Caco-2 (cell line): ENCODE data around the gene TP53BP1. TPM values are rescaled to one million over a fixed set of nuclear protein-coding genes. Genes with fewer than 3 reads are reported as not detected.
"Not testable (repeated sequence)": the region's sequence is repeated elsewhere in the genome, so short reads cannot be mapped to it uniquely, and the experiment has no call there.

ENCODE experiments used
- BruUV-seq: library from RNA; stranded (reverse); fragments of 400-500 nt; replicated peaks from 2 replicates; lab custom pipeline; 2021; lab: Mats Ljungman, UMichigan
- CTCF ChIA-PET: fragments of 300-600 bp; sonication (Branson Sonifier 250); formaldehyde crosslinking; loops from one replicate; lab custom pipeline; 2022; ENCODE audit warnings: antibody characterized with exemption; lab: Charles Lee
- POLR2A ChIA-PET: fragments of 300-600 bp; sonication (Branson Sonifier 250); formaldehyde crosslinking; loops from one replicate; lab custom pipeline; 2022; ENCODE audit warnings: antibody characterized with exemption; lab: Charles Lee
- DNase-seq, 2 experiments: peaks; one replicate each; pipeline versions ENCODE4 v3.0.0 to v3.0.0-alpha.2; 2020 to 2022
- H3K27me3 ChIP-seq: replicated peaks from 2 replicates; pipeline ENCODE4 v1.6.0; 2011; ENCODE audit warnings: low read length; ENCODE audit not compliant: control insufficient read depth, insufficient read depth
- H3K36me3 ChIP-seq: 2 replicates; pipeline ENCODE4 v1.5.1; 2011; ENCODE audit warnings: low read length; ENCODE audit not compliant: control insufficient read depth, insufficient read depth
- H3K4me1 ChIP-seq: fragments of 250-450 bp; sonication (Bioruptor Pico); 2 replicates; pipeline ENCODE4 v1.5.1; 2020; ENCODE audit warnings: mild to moderate bottlenecking
- H3K4me3 ChIP-seq: 2 replicates; pipeline ENCODE4 v1.5.1; 2011; ENCODE audit warnings: low read depth, mild to moderate bottlenecking, control low read depth, low read length
- H3K9me3 ChIP-seq: fragments of 250-450 bp; sonication (Bioruptor Pico); 2 replicates; pipeline ENCODE4 v1.5.1; 2020; ENCODE audit warnings: mild to moderate bottlenecking, moderate library complexity
- H3K27ac Mint-ChIP-seq: one replicate; pipeline ENCODE4 v1.8.0; 2022; ENCODE audit warnings: mixed read lengths; ENCODE audit not compliant: unreplicated experiment
- H3K27me3 Mint-ChIP-seq: one replicate; pipeline ENCODE4 v1.8.0; 2022; ENCODE audit warnings: mixed read lengths; ENCODE audit not compliant: insufficient read depth, unreplicated experiment
- H3K36me3 Mint-ChIP-seq: one replicate; pipeline ENCODE4 v1.8.0; 2022; ENCODE audit warnings: mild to moderate bottlenecking, mixed read lengths; ENCODE audit not compliant: insufficient read depth, unreplicated experiment
- H3K4me1 Mint-ChIP-seq: one replicate; pipeline ENCODE4 v1.8.0; 2022; ENCODE audit warnings: low read depth, mixed read lengths; ENCODE audit not compliant: unreplicated experiment
- H3K4me3 Mint-ChIP-seq: one replicate; pipeline ENCODE4 v1.8.0; 2022; ENCODE audit warnings: mild to moderate bottlenecking, moderate library complexity, mixed read lengths; ENCODE audit not compliant: unreplicated experiment
- H3K9me3 Mint-ChIP-seq: one replicate; pipeline ENCODE4 v1.8.0; 2022; ENCODE audit warnings: mixed read lengths; ENCODE audit not compliant: unreplicated experiment
- intact Hi-C: fragments of 100-400 bp; cut with micrococcal nuclease; formaldehyde crosslinking; loops from one replicate; pipeline ENCODE4 v1.10.0; 2022; ENCODE audit not compliant: unreplicated experiment
- total RNA-seq: library from RNA; stranded (reverse); gene quantifications from 2 replicates; pipeline ENCODE4 v1.2.3, GENCODE V29; 2022
- TF ChIP-seq, protein P1 (sequence below), 2 experiments: fragments of 200-600 bp in 1 of 2; IDR thresholded peaks; 1 replicate in 1 of 2; 2 replicates in 1 of 2; pipeline versions ENCODE4 v1.5.1 to v1.8.0; 2011 to 2022; ENCODE audit warnings: antibody characterized with exemption in 1 of 2, control low read depth in 1 of 2, inconsistent platforms in 1 of 2, low read depth in 1 of 2, low read length in 1 of 2, mild to moderate bottlenecking in 1 of 2, moderate library complexity in 1 of 2; ENCODE audit not compliant: insufficient read depth in 1 of 2, severe bottlenecking in 1 of 2, unreplicated experiment in 1 of 2

Gene TP53BP1
- total RNA-seq, 1 experiment from 2014 or later, result 39.8 TPM

DNA sequence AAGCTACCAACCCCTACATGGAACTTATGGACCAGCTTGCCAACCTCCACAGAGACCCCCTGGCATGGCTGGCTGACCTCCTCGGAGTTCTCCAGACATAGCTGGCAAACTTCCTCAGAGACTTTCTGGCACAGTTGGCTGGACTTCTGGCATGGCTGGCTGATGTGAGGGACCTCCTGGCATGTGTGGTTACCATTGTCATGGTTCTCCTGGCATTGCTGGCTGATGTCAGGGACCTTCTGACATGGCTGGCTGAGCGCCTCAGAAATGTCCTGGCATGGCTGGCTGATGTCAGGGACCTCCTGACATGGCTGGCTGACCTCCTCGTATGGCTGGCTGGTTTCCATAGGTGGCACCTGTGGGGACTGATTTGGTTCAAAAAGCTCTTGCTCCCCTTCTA is 41.9 kb upstream of the TP53BP1 start:
- no TSS peak for BruUV-seq
- Histone ChIP-seq H3K27me3 (no peaks in the 10 kb centered on the region), H3K4me1 (no peaks in the 10 kb centered on the region), H3K9me3 (no peaks in the 10 kb centered on the region), H3K4me3 (no peak overlapping the region), H3K36me3 (no peaks in the 10 kb centered on the region)
- intact Hi-C loops, result no loop called here
- ChIA-PET CTCF (no interaction called here), POLR2A (no interaction called here)
- Mint-ChIP-seq H3K36me3 (peaks cover 5% of the 10 kb centered on the region), H3K9me3 (no peaks in the 10 kb centered on the region), H3K4me1 (no peaks in the 10 kb centered on the region), H3K4me3 (no peak overlapping the region), H3K27me3 (no peaks in the 10 kb centered on the region), H3K27ac (no peak overlapping the region)
- TF ChIP-seq, protein P1, sequence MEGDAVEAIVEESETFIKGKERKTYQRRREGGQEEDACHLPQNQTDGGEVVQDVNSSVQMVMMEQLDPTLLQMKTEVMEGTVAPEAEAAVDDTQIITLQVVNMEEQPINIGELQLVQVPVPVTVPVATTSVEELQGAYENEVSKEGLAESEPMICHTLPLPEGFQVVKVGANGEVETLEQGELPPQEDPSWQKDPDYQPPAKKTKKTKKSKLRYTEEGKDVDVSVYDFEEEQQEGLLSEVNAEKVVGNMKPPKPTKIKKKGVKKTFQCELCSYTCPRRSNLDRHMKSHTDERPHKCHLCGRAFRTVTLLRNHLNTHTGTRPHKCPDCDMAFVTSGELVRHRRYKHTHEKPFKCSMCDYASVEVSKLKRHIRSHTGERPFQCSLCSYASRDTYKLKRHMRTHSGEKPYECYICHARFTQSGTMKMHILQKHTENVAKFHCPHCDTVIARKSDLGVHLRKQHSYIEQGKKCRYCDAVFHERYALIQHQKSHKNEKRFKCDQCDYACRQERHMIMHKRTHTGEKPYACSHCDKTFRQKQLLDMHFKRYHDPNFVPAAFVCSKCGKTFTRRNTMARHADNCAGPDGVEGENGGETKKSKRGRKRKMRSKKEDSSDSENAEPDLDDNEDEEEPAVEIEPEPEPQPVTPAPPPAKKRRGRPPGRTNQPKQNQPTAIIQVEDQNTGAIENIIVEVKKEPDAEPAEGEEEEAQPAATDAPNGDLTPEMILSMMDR (IDR thresholded peaks at IDR 0.05; ENCODE audit: insufficient read depth in 1 of 2, low read depth in 1 of 2, low read length in 1 of 2, severe bottlenecking in 1 of 2, unreplicated experiment in 1 of 2), result no peak
- DNase-seq, result no peak

DNA sequence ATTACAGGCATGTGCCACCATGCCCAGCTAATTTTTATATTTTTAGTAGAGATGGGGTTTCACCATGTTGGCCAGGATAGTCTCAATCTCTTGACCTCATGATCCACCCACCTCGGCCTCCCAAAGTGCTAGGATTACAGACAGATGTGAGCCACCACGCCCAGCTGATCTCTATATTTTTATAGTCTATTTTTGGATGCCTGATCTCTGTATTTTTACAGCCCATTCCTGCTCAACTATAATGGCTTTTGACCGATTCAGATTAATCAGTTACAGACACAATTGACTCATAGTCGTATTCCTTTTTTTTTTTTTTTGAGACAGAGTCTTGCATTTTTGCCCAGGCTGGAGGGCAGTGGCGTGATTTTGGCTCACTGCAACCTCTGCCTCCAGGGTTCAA is 39.9 kb upstream of the TP53BP1 start:
- H3K9me3 ChIP-seq, DNase-seq, H3K36me3 Mint-ChIP-seq, H3K27me3 Mint-ChIP-seq, H3K27me3 ChIP-seq, H3K4me1 ChIP-seq, H3K4me3 Mint-ChIP-seq, H3K4me3 ChIP-seq, H3K9me3 Mint-ChIP-seq, H3K27ac Mint-ChIP-seq, BruUV-seq, H3K36me3 ChIP-seq, POLR2A ChIA-PET, intact Hi-C loops, H3K4me1 Mint-ChIP-seq: not testable (repeated sequence)
- CTCF ChIA-PET, result interaction anchor here (0.7 to 1.2 kb wide), 2 partner anchors 22 to 788 kb away, joined by 4 to 10 read pairs; no protein-coding TSS in a partner anchor

DNA sequence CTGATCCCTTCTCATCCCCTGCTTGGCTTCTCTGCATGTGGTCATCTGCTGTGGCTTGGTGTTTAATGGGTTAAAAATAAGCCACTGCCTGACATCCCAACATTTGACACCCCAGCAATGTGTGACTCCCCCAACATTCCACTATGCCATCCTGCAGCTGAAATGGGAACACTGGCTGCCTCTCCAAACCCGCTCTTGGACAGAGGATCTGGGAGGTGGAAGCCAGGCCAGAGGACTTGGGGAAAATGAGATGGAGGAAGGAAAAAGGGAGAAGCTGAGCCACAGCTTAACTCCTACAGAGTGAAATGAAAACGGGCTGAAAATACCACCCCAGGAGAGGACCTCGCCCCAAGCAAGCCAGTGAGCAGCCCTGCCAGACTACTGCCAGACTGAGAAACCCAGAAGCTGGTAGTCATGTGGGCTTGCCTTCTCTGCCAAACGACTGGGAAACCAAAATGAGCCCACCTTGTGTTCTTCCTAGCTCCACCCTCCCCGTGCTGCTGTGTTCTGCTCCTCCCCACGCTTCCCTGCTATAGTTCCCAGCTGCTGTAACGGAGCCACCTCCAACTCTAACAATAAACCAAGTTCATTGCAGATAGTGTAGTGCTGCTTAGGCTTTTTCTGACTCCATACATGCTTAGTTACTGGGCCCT is 38.2 kb upstream of the TP53BP1 start:
- no peaks in the 10 kb centered on the region for H3K27me3 ChIP-seq
- no peaks in the 10 kb centered on the region for H3K9me3 Mint-ChIP-seq
- peaks cover 5% of the 10 kb centered on the region for H3K36me3 Mint-ChIP-seq
- TF ChIP-seq, protein P1 (IDR thresholded peaks at IDR 0.05; ENCODE audit: insufficient read depth in 1 of 2, low read depth in 1 of 2, low read length in 1 of 2, severe bottlenecking in 1 of 2, unreplicated experiment in 1 of 2), result no peak
- no peaks in the 10 kb centered on the region for H3K27me3 Mint-ChIP-seq
- H3K4me3 ChIP-seq, result no peak overlapping the region
- CTCF ChIA-PET, result no interaction called here
- POLR2A ChIA-PET, result no interaction called here
- no peak for DNase-seq
- BruUV-seq, result no TSS peak
- H3K9me3 ChIP-seq, result no peaks in the 10 kb centered on the region
- no peak overlapping the region for H3K4me3 Mint-ChIP-seq
- H3K4me1 ChIP-seq, result no peaks in the 10 kb centered on the region
- H3K36me3 ChIP-seq, result no peaks in the 10 kb centered on the region
- intact Hi-C loops, result no loop called here
- no peaks in the 10 kb centered on the region for H3K4me1 Mint-ChIP-seq
- H3K27ac Mint-ChIP-seq, result no peak overlapping the region
